ENCODE data around the gene RTL10. TPM values are rescaled to one million over a fixed set of nuclear protein-coding genes. Genes with fewer than 3 reads are reported as not detected.

Gene RTL10
- polyA plus RNA-seq, 1 donor (not counting 4 experiments of a cell fraction or from before 2014, with no cell fraction given): 12.9 TPM

DNA sequence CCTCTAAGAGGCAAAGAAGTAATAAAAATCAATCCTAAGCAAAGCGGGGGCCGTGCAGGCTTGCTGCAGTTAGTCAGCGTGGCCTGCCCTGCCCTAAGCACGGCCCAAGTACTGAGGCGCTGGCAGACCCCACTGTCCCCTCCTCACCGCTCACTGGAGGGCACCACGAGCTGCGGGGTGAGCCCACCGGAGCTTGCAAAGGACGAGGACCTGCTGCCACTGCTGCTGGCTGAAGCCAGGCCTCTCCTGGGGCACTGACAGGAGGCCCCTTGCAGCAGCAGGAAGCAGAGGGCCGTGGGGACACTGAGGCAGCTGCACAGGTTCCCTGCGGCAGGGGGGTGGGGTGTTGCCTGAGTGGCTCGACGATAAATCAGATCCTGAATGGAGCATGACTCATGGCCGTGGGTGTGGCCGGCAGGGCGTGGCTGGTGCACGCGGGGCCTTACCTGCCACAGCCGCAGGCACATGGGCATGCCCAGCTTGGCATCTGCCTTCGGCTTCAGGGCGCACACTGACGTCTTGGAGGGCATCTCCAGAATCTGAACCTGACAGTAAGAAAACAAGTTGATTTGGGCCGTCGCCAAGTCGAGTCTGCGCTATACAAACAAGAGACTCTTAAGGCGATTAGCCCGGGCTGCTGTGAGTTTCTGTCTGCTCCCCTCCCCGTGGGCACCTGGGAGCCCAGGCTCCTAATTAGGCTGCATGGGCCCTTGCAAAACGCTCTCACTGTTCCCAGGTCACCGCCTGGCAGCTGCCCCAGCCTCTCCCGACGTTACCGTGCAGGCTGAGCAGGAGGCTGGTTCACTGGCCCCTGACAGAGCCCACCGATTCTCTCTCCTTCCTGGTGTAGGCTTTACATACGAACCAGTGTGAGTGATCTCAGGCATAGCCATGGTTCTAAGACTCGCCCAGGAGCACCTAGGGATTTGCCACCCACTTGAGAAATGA, 48.2 kb downstream of the RTL10 start:
- dilution Hi-C loops (cut with MboI; ENCODE audit: extremely low pct_ligation_motif_present, low sequenced_read_pairs): no loop called here
- FAIRE-seq (peak; percentile 92), DNase-seq (ENCODE audit: low read depth, low spot score) (peak; percentile 90)

DNA sequence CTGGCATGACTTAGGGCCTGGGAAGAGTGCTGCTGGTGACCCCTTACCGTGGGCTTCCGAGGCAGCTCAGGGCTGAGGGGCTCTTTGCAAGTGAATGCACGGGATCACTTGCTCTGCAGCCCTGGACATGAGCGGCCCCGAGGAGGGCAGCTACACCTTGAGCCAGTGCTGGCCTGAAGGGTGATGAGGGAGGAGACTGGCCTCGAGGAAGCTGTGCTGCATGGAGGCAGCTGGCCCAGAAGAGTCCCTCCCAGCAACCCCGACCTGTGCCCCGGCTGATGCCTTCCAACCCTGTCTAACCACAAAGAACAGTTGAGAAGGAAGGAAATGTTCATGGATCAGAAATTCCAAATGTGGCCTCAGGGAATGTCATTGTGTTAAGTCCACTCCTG, 48.9 kb downstream of the RTL10 start:
- Histone ChIP-seq H3K4me3 (ENCODE audit: control insufficient read depth in 2 of 3, extremely low read depth in 1 of 3, insufficient read depth in 2 of 3, low read depth in 1 of 3, low read length in 3 of 3) (peak overlapping the region in 2 of 3 experiments; percentile 26 to 40), H3K27me3 (ENCODE audit: control insufficient read depth, extremely low read depth, insufficient read depth, low read length) (no peaks in the 10 kb centered on the region), H3K9me1 (ENCODE audit: control insufficient read depth, extremely low read depth, insufficient read depth, low read length) (no peaks in the 10 kb centered on the region), H3K4me1 (ENCODE audit: control insufficient read depth, extremely low read depth, insufficient read depth, low read length) (peaks cover 40% of the 10 kb centered on the region), H3K79me2 (ENCODE audit: control insufficient read depth, insufficient read depth, low read length) (no peaks in the 10 kb centered on the region), H3K4me2 (ENCODE audit: control insufficient read depth, extremely low read depth, insufficient read depth, low read depth, low read length) (peak overlapping the region; percentile 85), H3K36me3 (ENCODE audit: control insufficient read depth in 2 of 2, extremely low read depth in 1 of 2, insufficient read depth in 2 of 2, low read length in 2 of 2) (peaks cover 0 to under 1% of the 10 kb centered on the region in 2 experiments), H3K9ac (ENCODE audit: control insufficient read depth, extremely low read depth, insufficient read depth, low read length) (peak overlapping the region; percentile 54), H4K20me1 (ENCODE audit: control insufficient read depth, extremely low read depth, insufficient read depth, low read length) (no peaks in the 10 kb centered on the region), H3K27ac (ENCODE audit: control insufficient read depth, insufficient read depth, low read length) (peak overlapping the region; percentile 78), H2AFZ (ENCODE audit: control insufficient read depth, low read length) (no peak overlapping the region), H3K9me3 (ENCODE audit: control insufficient read depth, low read depth, low read length) (no peaks in the 10 kb centered on the region)
- TF ChIP-seq EZH2 (IDR thresholded peaks at IDR 0.05; ENCODE audit: low read length): no peak
- no peak for TF ChIP-seq CTCF (optimal IDR thresholded peaks at IDR 0.05 in 1 of 3, IDR thresholded peaks at IDR 0.05 in 1 of 3, conservative IDR thresholded peaks at IDR 0.05 in 1 of 3; ENCODE audit: extremely low read depth in 1 of 3, insufficient read depth in 2 of 3, low read length in 3 of 3)
- peak; percentile 87 for FAIRE-seq
- dilution Hi-C loops (cut with MboI; ENCODE audit: extremely low pct_ligation_motif_present, low sequenced_read_pairs): no loop called here
- DNase-seq (ENCODE audit: low read depth, low spot score): peak; percentile 55

More for the DNA sequence above, 48.2 kb downstream of the RTL10 start:
- H3K4me3 ChIP-seq (ENCODE audit: control insufficient read depth in 2 of 3, extremely low read depth in 1 of 3, insufficient read depth in 2 of 3, low read depth in 1 of 3, low read length in 3 of 3): peak overlapping the region in 2 of 3 experiments; percentile 26 to 40
- H3K9ac ChIP-seq (ENCODE audit: control insufficient read depth, extremely low read depth, insufficient read depth, low read length): peak overlapping the region; percentile 64
- H3K9me3 ChIP-seq (ENCODE audit: control insufficient read depth, low read depth, low read length): no peaks in the 10 kb centered on the region
- H3K27ac ChIP-seq (ENCODE audit: control insufficient read depth, insufficient read depth, low read length): peak overlapping the region; percentile 78
- no peak for TF ChIP-seq CTCF (optimal IDR thresholded peaks at IDR 0.05 in 1 of 3, IDR thresholded peaks at IDR 0.05 in 1 of 3, conservative IDR thresholded peaks at IDR 0.05 in 1 of 3; ENCODE audit: extremely low read depth in 1 of 3, insufficient read depth in 2 of 3, low read length in 3 of 3)
- no peak for TF ChIP-seq EZH2 (IDR thresholded peaks at IDR 0.05; ENCODE audit: low read length)
- no peaks in the 10 kb centered on the region for H3K79me2 ChIP-seq (ENCODE audit: control insufficient read depth, insufficient read depth, low read length)
- no peaks in the 10 kb centered on the region for H3K9me1 ChIP-seq (ENCODE audit: control insufficient read depth, extremely low read depth, insufficient read depth, low read length)
- peaks cover 47% of the 10 kb centered on the region for H3K4me1 ChIP-seq (ENCODE audit: control insufficient read depth, extremely low read depth, insufficient read depth, low read length)
- no peaks in the 10 kb centered on the region for H3K36me3 ChIP-seq (ENCODE audit: control insufficient read depth in 2 of 2, extremely low read depth in 1 of 2, insufficient read depth in 2 of 2, low read length in 2 of 2)
- peak overlapping the region; percentile 85 for H3K4me2 ChIP-seq (ENCODE audit: control insufficient read depth, extremely low read depth, insufficient read depth, low read depth, low read length)
- H3K27me3 ChIP-seq (ENCODE audit: control insufficient read depth, extremely low read depth, insufficient read depth, low read length): no peaks in the 10 kb centered on the region
- H4K20me1 ChIP-seq (ENCODE audit: control insufficient read depth, extremely low read depth, insufficient read depth, low read length): no peaks in the 10 kb centered on the region
- peak overlapping the region; percentile 19 for H2AFZ ChIP-seq (ENCODE audit: control insufficient read depth, low read length)

Other genes starting within 250 kb of the RTL10 start
- gene SEPTIN5, start 140.4 kb downstream of the RTL10 start, polyA plus RNA-seq: 2.2 to 4.9 TPM (median 4.2 TPM) in 3 replicates
- gene GP1BB, start 131.3 kb downstream of the RTL10 start, polyA plus RNA-seq: 0.05 to 0.23 TPM in 2 of 3 replicates, not detected in the other
- 0.10 TPM in 1 of 3 replicates, not detected in the others for gene TBX1, start 94.1 kb downstream of the RTL10 start, polyA plus RNA-seq
- 2.0 to 4.1 TPM (median 2.4 TPM) in 3 replicates for gene GNB1L, start within 50 bp of the RTL10 start, polyA plus RNA-seq
- 130 to 225 TPM (median 139 TPM) in 3 replicates for gene COMT, start 86.9 kb upstream of the RTL10 start, polyA plus RNA-seq
- gene TXNRD2, start 86.9 kb upstream of the RTL10 start, polyA plus RNA-seq: 12.9 to 18.6 TPM (median 16.0 TPM) in 3 replicates
- 5.3 to 8.4 TPM (median 5.7 TPM) in 3 replicates for gene ARVCF, start 161.9 kb upstream of the RTL10 start, polyA plus RNA-seq
- 20.1 to 30.7 TPM (median 28.1 TPM) in 3 replicates for gene TANGO2, start 166.2 kb upstream of the RTL10 start, polyA plus RNA-seq
- gene DGCR8, start 225.4 kb upstream of the RTL10 start, polyA plus RNA-seq: 14.3 to 24.3 TPM (median 17.2 TPM) in 3 replicates